ENCODE results near the gene CNTNAP2. TPM values are rescaled to one million over a fixed set of nuclear protein-coding genes. Genes with fewer than 3 reads are reported as not detected.

The CNTNAP2 gene
- total and polyA plus RNA-seq, 4 donors, result 0.14 to 2.3 (median 1.1) TPM

DNA sequence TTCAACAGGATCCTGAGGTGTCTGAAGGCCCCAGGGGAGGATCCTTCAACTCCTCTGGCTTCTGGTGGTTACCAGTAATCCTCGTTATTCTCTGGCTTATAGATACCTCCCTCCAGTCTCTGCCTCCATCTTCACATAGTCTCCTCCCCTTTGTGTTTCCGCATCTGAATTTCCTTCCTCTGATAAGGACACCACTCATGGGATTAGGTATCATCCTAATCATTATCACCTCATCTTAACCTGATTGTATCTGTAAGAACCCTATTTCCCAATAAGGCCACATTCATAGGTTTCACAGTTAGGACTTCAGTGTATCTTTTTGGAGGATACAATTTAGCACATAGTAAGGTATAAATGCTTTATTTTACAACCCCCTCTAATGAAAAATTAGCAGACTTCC is 1189.2 kb downstream of the CNTNAP2 start:
- no peak overlapping the region for H3K9ac ChIP-seq (ENCODE audit: low read depth in 1 of 2, low read length in 2 of 2)
- H3K4me3 ChIP-seq (ENCODE audit: low read depth in 1 of 3, low read length in 3 of 3), result no peak overlapping the region
- H3K27ac ChIP-seq (ENCODE audit: low read depth in 1 of 2, low read length in 2 of 2), result no peak overlapping the region
- no peaks in the 10 kb centered on the region for H3K9me3 ChIP-seq (ENCODE audit: control insufficient read depth in 4 of 4, low read length in 3 of 4)
- no peaks in the 10 kb centered on the region for H3K27me3 ChIP-seq (ENCODE audit: control insufficient read depth in 4 of 4, insufficient read depth in 4 of 4, low read length in 3 of 4)
- TF ChIP-seq, protein P1, sequence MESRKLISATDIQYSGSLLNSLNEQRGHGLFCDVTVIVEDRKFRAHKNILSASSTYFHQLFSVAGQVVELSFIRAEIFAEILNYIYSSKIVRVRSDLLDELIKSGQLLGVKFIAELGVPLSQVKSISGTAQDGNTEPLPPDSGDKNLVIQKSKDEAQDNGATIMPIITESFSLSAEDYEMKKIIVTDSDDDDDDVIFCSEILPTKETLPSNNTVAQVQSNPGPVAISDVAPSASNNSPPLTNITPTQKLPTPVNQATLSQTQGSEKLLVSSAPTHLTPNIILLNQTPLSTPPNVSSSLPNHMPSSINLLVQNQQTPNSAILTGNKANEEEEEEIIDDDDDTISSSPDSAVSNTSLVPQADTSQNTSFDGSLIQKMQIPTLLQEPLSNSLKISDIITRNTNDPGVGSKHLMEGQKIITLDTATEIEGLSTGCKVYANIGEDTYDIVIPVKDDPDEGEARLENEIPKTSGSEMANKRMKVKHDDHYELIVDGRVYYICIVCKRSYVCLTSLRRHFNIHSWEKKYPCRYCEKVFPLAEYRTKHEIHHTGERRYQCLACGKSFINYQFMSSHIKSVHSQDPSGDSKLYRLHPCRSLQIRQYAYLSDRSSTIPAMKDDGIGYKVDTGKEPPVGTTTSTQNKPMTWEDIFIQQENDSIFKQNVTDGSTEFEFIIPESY (IDR thresholded peaks at IDR 0.05), result no peak
- TF ChIP-seq, protein P2, sequence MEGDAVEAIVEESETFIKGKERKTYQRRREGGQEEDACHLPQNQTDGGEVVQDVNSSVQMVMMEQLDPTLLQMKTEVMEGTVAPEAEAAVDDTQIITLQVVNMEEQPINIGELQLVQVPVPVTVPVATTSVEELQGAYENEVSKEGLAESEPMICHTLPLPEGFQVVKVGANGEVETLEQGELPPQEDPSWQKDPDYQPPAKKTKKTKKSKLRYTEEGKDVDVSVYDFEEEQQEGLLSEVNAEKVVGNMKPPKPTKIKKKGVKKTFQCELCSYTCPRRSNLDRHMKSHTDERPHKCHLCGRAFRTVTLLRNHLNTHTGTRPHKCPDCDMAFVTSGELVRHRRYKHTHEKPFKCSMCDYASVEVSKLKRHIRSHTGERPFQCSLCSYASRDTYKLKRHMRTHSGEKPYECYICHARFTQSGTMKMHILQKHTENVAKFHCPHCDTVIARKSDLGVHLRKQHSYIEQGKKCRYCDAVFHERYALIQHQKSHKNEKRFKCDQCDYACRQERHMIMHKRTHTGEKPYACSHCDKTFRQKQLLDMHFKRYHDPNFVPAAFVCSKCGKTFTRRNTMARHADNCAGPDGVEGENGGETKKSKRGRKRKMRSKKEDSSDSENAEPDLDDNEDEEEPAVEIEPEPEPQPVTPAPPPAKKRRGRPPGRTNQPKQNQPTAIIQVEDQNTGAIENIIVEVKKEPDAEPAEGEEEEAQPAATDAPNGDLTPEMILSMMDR (IDR thresholded peaks at IDR 0.05; ENCODE audit: low read depth, low read length, missing input control), result no peak
- TF ChIP-seq NR2F2 (IDR thresholded peaks at IDR 0.05), result no peak
- TF ChIP-seq TAF1 (conservative IDR thresholded peaks at IDR 0.05), result no peak
- TF ChIP-seq, protein P3, sequence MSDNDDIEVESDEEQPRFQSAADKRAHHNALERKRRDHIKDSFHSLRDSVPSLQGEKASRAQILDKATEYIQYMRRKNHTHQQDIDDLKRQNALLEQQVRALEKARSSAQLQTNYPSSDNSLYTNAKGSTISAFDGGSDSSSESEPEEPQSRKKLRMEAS (IDR thresholded peaks at IDR 0.05), result no peak
- TF ChIP-seq EGR1 (IDR thresholded peaks at IDR 0.05; ENCODE audit: low read depth in 2 of 2), result no peak
- TF ChIP-seq HNF4G (IDR thresholded peaks at IDR 0.05), result no peak
- TF ChIP-seq, protein P4, sequence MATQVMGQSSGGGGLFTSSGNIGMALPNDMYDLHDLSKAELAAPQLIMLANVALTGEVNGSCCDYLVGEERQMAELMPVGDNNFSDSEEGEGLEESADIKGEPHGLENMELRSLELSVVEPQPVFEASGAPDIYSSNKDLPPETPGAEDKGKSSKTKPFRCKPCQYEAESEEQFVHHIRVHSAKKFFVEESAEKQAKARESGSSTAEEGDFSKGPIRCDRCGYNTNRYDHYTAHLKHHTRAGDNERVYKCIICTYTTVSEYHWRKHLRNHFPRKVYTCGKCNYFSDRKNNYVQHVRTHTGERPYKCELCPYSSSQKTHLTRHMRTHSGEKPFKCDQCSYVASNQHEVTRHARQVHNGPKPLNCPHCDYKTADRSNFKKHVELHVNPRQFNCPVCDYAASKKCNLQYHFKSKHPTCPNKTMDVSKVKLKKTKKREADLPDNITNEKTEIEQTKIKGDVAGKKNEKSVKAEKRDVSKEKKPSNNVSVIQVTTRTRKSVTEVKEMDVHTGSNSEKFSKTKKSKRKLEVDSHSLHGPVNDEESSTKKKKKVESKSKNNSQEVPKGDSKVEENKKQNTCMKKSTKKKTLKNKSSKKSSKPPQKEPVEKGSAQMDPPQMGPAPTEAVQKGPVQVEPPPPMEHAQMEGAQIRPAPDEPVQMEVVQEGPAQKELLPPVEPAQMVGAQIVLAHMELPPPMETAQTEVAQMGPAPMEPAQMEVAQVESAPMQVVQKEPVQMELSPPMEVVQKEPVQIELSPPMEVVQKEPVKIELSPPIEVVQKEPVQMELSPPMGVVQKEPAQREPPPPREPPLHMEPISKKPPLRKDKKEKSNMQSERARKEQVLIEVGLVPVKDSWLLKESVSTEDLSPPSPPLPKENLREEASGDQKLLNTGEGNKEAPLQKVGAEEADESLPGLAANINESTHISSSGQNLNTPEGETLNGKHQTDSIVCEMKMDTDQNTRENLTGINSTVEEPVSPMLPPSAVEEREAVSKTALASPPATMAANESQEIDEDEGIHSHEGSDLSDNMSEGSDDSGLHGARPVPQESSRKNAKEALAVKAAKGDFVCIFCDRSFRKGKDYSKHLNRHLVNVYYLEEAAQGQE (IDR thresholded peaks at IDR 0.05), result no peak
- TF ChIP-seq GABPA (IDR thresholded peaks at IDR 0.05 in 1 of 2, conservative IDR thresholded peaks at IDR 0.05 in 1 of 2), result no peak
- TF ChIP-seq JUND (IDR thresholded peaks at IDR 0.05), result no peak
- TF ChIP-seq RAD21 (IDR thresholded peaks at IDR 0.05), result no peak
- no peaks in the 10 kb centered on the region for H3K4me1 ChIP-seq (ENCODE audit: control insufficient read depth in 4 of 4, insufficient read depth in 4 of 4, low read length in 3 of 4)
- 60% methylated on average over 2 of the region's 2 CpGs for WGBS
- no peak for DNase-seq (ENCODE audit: low spot score)
- no peaks in the 10 kb centered on the region for H3K36me3 ChIP-seq (ENCODE audit: control insufficient read depth in 4 of 4, insufficient read depth in 3 of 4, low read depth in 1 of 4, low read length in 3 of 4)

DNA sequence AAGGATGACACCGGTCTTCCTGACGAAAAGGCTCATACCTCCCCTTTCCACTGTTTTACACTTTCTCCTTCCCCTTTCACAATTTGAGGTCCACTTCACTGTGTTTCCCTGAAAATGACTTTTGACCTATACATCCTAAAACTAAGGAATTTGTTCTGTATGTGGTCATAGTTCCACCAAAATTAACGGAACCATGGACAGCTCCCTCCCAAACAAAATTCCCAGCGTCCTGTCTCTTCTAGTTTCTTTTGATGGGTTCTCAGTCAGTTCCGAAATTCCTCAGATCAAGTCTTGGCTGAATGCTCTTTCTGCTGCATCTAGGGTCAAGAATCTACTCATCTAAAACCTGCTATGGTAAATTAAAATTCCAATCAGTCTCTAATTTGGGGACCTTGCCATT is 1191.9 kb downstream of the CNTNAP2 start:
- WGBS, result 49% methylated on average over 5 of the region's 5 CpGs
- Histone ChIP-seq H3K27me3 (ENCODE audit: control insufficient read depth in 4 of 4, insufficient read depth in 4 of 4, low read length in 3 of 4) (no peaks in the 10 kb centered on the region), H3K27ac (ENCODE audit: low read depth in 1 of 2, low read length in 2 of 2) (no peak overlapping the region), H3K9ac (ENCODE audit: low read depth in 1 of 2, low read length in 2 of 2) (no peak overlapping the region), H3K4me1 (ENCODE audit: control insufficient read depth in 4 of 4, insufficient read depth in 4 of 4, low read length in 3 of 4) (no peaks in the 10 kb centered on the region), H3K4me3 (ENCODE audit: low read depth in 1 of 3, low read length in 3 of 3) (no peak overlapping the region), H3K36me3 (ENCODE audit: control insufficient read depth in 4 of 4, insufficient read depth in 3 of 4, low read depth in 1 of 4, low read length in 3 of 4) (no peaks in the 10 kb centered on the region), H3K9me3 (ENCODE audit: control insufficient read depth in 4 of 4, low read length in 3 of 4) (no peaks in the 10 kb centered on the region)
- no peak for DNase-seq (ENCODE audit: low spot score)
- TF ChIP-seq FOXA1 (IDR thresholded peaks at IDR 0.05) (no peak), FOXA2 (IDR thresholded peaks at IDR 0.05) (no peak), RXRA (IDR thresholded peaks at IDR 0.05) (no peak)
- TF ChIP-seq, protein P4 (IDR thresholded peaks at IDR 0.05), result peak; percentile 72
- TF ChIP-seq, protein P3 (IDR thresholded peaks at IDR 0.05), result no peak
- TF ChIP-seq, protein P1 (IDR thresholded peaks at IDR 0.05), result no peak
